Mammary epithelial cell (primary cell): ENCODE measurements around the gene TDRD9.

ENCODE experiments used
- CTCF ChIP-seq, 2 donors: IDR thresholded peaks in 1 of 2; conservative IDR thresholded peaks in 1 of 2; 2 replicates each; pipeline ENCODE4 v1.5.1; 2011 to 2012; ENCODE audit warnings: inconsistent platforms in 2 of 2, low read length in 2 of 2, mild to moderate bottlenecking in 2 of 2, control low read depth in 1 of 2, low read depth in 1 of 2; ENCODE audit not compliant: insufficient read depth in 1 of 2; ENCODE audit errors: extremely low read depth in 1 of 2
- EZH2 ChIP-seq: IDR thresholded peaks from 2 replicates; pipeline ENCODE4 v1.6.1; 2012; ENCODE audit warnings: low read length, inconsistent platforms, borderline replicate concordance

- TF ChIP-seq CTCF (conservative IDR thresholded peaks at IDR 0.05 in 1 of 2, IDR thresholded peaks at IDR 0.05 in 1 of 2; ENCODE audit: extremely low read depth in 1 of 2, insufficient read depth in 1 of 2, low read depth in 1 of 2, low read length in 2 of 2) = no peak
- no peak for TF ChIP-seq EZH2
Measured at GRCh38 chr14:104036212-104036611, 108.0 kb downstream of the TDRD9 start.
